Testis (tissue), 2 donors: ENCODE results near the gene PKD2L2.

Source experiments
- CTCF ChIP-seq, 3 experiments: fragments of 450-650 bp in 2 of 3; fragments of 200-600 bp in 1 of 3; sonication (generic) in 1 of 3; IDR thresholded peaks; one replicate each; pipeline ENCODE4 v1.5.1; 2016 to 2019; ENCODE audit warnings: antibody characterized with exemption in 3 of 3, mild to moderate bottlenecking in 2 of 3, moderate library complexity in 1 of 3
- POLR2A ChIP-seq: fragments of 450-650 bp; IDR thresholded peaks from one replicate; pipeline ENCODE4 v1.6.1; 2017; ENCODE audit warnings: antibody characterized with exemption, mild to moderate bottlenecking, moderate library complexity

GRCh38 chr5:137989419-137989818 lies 100.2 kb downstream of the PKD2L2 start:
- no peak for TF ChIP-seq CTCF (IDR thresholded peaks at IDR 0.05)
- no peak for TF ChIP-seq POLR2A
